ENCODE measurements around the gene MTG2. TPM values are rescaled to one million over a fixed set of nuclear protein-coding genes. Genes with fewer than 3 reads are reported as not detected.

Gene MTG2
- total and polyA plus RNA-seq, 2 of the 8 experiments (the other 6 are each of a cell fraction or from before 2014, with no cell fraction given) = 14.4 to 22.8 TPM

GRCh38 chr20:62156592-62157386, 26.0 kb upstream of the MTG2 start (continued):
- no peak for TF ChIP-seq E2F6 (IDR thresholded peaks at IDR 0.05)
- TF ChIP-seq BACH1 (IDR thresholded peaks at IDR 0.05; ENCODE audit: low read length) = 0 out of 2 replicates have a peak, but pooled peaks have one; percentile 30
- no peak for TF ChIP-seq CHD2 (IDR thresholded peaks at IDR 0.05; ENCODE audit: low read length)
